Mammary epithelial cell (primary cell): ENCODE measurements around the gene CAMTA1.

Source experiments
- EZH2 ChIP-seq: IDR thresholded peaks from 2 replicates; pipeline ENCODE4 v1.6.1; 2012; ENCODE audit warnings: low read length, inconsistent platforms, borderline replicate concordance
- TF ChIP-seq, protein P1 (sequence below), 2 donors: IDR thresholded peaks in 1 of 2; conservative IDR thresholded peaks in 1 of 2; 2 replicates each; pipeline ENCODE4 v1.5.1; 2011 to 2012; ENCODE audit warnings: inconsistent platforms in 2 of 2, low read length in 2 of 2, mild to moderate bottlenecking in 2 of 2, control low read depth in 1 of 2, low read depth in 1 of 2; ENCODE audit not compliant: insufficient read depth in 1 of 2; ENCODE audit errors: extremely low read depth in 1 of 2

DNA sequence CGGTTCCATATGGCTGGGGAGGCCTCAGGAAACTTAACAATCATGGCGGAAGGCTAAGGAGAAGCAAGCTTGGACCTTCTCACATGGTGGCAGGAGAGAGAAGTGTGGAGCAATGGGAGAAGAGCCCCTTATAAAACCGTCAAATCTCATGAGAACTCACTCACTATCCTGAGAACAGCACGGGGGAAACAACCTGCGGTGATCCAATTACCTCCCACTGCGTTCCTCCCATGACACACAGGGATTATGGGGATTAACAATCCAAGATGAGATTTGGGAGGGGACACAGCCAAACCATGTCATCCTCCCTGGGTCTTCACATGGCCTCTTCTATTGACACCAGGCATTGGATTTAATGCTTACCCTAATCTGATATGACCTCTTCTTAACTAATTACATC lies 530.7 kb downstream of the CAMTA1 start:
- TF ChIP-seq, protein P1, sequence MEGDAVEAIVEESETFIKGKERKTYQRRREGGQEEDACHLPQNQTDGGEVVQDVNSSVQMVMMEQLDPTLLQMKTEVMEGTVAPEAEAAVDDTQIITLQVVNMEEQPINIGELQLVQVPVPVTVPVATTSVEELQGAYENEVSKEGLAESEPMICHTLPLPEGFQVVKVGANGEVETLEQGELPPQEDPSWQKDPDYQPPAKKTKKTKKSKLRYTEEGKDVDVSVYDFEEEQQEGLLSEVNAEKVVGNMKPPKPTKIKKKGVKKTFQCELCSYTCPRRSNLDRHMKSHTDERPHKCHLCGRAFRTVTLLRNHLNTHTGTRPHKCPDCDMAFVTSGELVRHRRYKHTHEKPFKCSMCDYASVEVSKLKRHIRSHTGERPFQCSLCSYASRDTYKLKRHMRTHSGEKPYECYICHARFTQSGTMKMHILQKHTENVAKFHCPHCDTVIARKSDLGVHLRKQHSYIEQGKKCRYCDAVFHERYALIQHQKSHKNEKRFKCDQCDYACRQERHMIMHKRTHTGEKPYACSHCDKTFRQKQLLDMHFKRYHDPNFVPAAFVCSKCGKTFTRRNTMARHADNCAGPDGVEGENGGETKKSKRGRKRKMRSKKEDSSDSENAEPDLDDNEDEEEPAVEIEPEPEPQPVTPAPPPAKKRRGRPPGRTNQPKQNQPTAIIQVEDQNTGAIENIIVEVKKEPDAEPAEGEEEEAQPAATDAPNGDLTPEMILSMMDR (conservative IDR thresholded peaks at IDR 0.05 in 1 of 2, IDR thresholded peaks at IDR 0.05 in 1 of 2; ENCODE audit: extremely low read depth in 1 of 2, insufficient read depth in 1 of 2, low read depth in 1 of 2, low read length in 2 of 2) = no peak
- no peak for TF ChIP-seq EZH2
